ENCODE results near the gene F12.
"Not testable (repeated sequence)": the region's sequence is repeated elsewhere in the genome, so short reads cannot be mapped to it uniquely, and the experiment has no call there.

Gene F12

GRCh38 chr5:177361418-177362291 is 47.7 kb downstream of the F12 start:
- Histone ChIP-seq H3K79me2 (ENCODE audit: insufficient read depth, low read length) (no peaks in the 10 kb centered on the region), H4K20me1 (ENCODE audit: insufficient read depth, low read length) (no peaks in the 10 kb centered on the region), H3K4me2 (ENCODE audit: insufficient read depth, low read length) (no peak overlapping the region), H3K4me3 (ENCODE audit: low read depth in 1 of 2, low read length in 2 of 2) (no peak overlapping the region), H3K27me3 (ENCODE audit: insufficient read depth, low read length, poor library complexity) (no peaks in the 10 kb centered on the region), H3K9me3 (ENCODE audit: insufficient read depth, low read length, severe bottlenecking) (no peaks in the 10 kb centered on the region), H2AFZ (ENCODE audit: low read depth, low read length) (no peak overlapping the region), H3K27ac (ENCODE audit: low read length) (no peak overlapping the region), H3K36me3 (ENCODE audit: insufficient read depth, low read length) (no peaks in the 10 kb centered on the region), H3K9ac (ENCODE audit: low read depth, low read length) (no peak overlapping the region), H3K4me1 (ENCODE audit: insufficient read depth, low read length) (peaks cover 33% of the 10 kb centered on the region)
- TF ChIP-seq EZH2 (IDR thresholded peaks at IDR 0.05; ENCODE audit: borderline replicate concordance, low read depth, low read length, severe bottlenecking) (no peak), CTCF (IDR thresholded peaks at IDR 0.05; ENCODE audit: borderline replicate concordance, extremely low read depth, low read length, poor library complexity, severe bottlenecking) (no peak)
- DNase-seq, result no peak
- ATAC-seq (ENCODE audit: insufficient read depth, low read depth), result no peak

- not testable (repeated sequence) for H3K4me3 ChIP-seq (ENCODE audit: low read depth in 1 of 2, low read length in 2 of 2); H3K27ac ChIP-seq (ENCODE audit: low read length); H4K20me1 ChIP-seq (ENCODE audit: insufficient read depth, low read length); H3K36me3 ChIP-seq (ENCODE audit: insufficient read depth, low read length); H2AFZ ChIP-seq (ENCODE audit: low read depth, low read length); H3K9me3 ChIP-seq (ENCODE audit: insufficient read depth, low read length, severe bottlenecking); ATAC-seq (ENCODE audit: insufficient read depth, low read depth); H3K27me3 ChIP-seq (ENCODE audit: insufficient read depth, low read length, poor library complexity); DNase-seq; H3K79me2 ChIP-seq (ENCODE audit: insufficient read depth, low read length); H3K4me2 ChIP-seq (ENCODE audit: insufficient read depth, low read length); H3K9ac ChIP-seq (ENCODE audit: low read depth, low read length)
- peaks cover 33% of the 10 kb centered on the region for H3K4me1 ChIP-seq (ENCODE audit: insufficient read depth, low read length)
Observed at GRCh38 chr5:177360740-177361139, 48.6 kb downstream of the F12 start.

GRCh38 chr5:177359860-177360259 is 49.5 kb downstream of the F12 start:
- TF ChIP-seq EZH2 (IDR thresholded peaks at IDR 0.05; ENCODE audit: borderline replicate concordance, low read depth, low read length, severe bottlenecking), result no peak
- no peak for TF ChIP-seq CTCF (IDR thresholded peaks at IDR 0.05; ENCODE audit: borderline replicate concordance, extremely low read depth, low read length, poor library complexity, severe bottlenecking)
- H3K4me3 ChIP-seq (ENCODE audit: low read depth in 1 of 2, low read length in 2 of 2), result no peak overlapping the region

GRCh38 chr5:177359451-177359851 is 49.9 kb downstream of the F12 start:
- H3K27me3 ChIP-seq (ENCODE audit: insufficient read depth, low read length, poor library complexity), result no peaks in the 10 kb centered on the region
- no peak overlapping the region for H2AFZ ChIP-seq (ENCODE audit: low read depth, low read length)
- H3K36me3 ChIP-seq (ENCODE audit: insufficient read depth, low read length), result no peaks in the 10 kb centered on the region
- H3K79me2 ChIP-seq (ENCODE audit: insufficient read depth, low read length), result no peaks in the 10 kb centered on the region
- no peak overlapping the region for H3K9ac ChIP-seq (ENCODE audit: low read depth, low read length)
- no peaks in the 10 kb centered on the region for H4K20me1 ChIP-seq (ENCODE audit: insufficient read depth, low read length)
- H3K9me3 ChIP-seq (ENCODE audit: insufficient read depth, low read length, severe bottlenecking), result no peaks in the 10 kb centered on the region
- ATAC-seq (ENCODE audit: insufficient read depth, low read depth) (no peak), DNase-seq (no peak)
- no peak overlapping the region for H3K4me3 ChIP-seq (ENCODE audit: low read depth in 1 of 2, low read length in 2 of 2)
- no peak overlapping the region for H3K4me2 ChIP-seq (ENCODE audit: insufficient read depth, low read length)
- TF ChIP-seq EZH2 (IDR thresholded peaks at IDR 0.05; ENCODE audit: borderline replicate concordance, low read depth, low read length, severe bottlenecking), result no peak
- TF ChIP-seq CTCF (IDR thresholded peaks at IDR 0.05; ENCODE audit: borderline replicate concordance, extremely low read depth, low read length, poor library complexity, severe bottlenecking), result no peak
- no peak overlapping the region for H3K27ac ChIP-seq (ENCODE audit: low read length)
- H3K4me1 ChIP-seq (ENCODE audit: insufficient read depth, low read length), result peaks cover 33% of the 10 kb centered on the region

More at GRCh38 chr5:177359860-177360259, 49.5 kb downstream of the F12 start:
- no peak overlapping the region for H3K27ac ChIP-seq (ENCODE audit: low read length)
- H3K79me2 ChIP-seq (ENCODE audit: insufficient read depth, low read length), result no peaks in the 10 kb centered on the region
- ATAC-seq (ENCODE audit: insufficient read depth, low read depth) (no peak), DNase-seq (no peak)
- H3K9ac ChIP-seq (ENCODE audit: low read depth, low read length), result no peak overlapping the region
- no peak overlapping the region for H3K4me2 ChIP-seq (ENCODE audit: insufficient read depth, low read length)
- no peaks in the 10 kb centered on the region for H3K36me3 ChIP-seq (ENCODE audit: insufficient read depth, low read length)
- H3K27me3 ChIP-seq (ENCODE audit: insufficient read depth, low read length, poor library complexity), result no peaks in the 10 kb centered on the region
- H3K9me3 ChIP-seq (ENCODE audit: insufficient read depth, low read length, severe bottlenecking), result no peaks in the 10 kb centered on the region
- peaks cover 33% of the 10 kb centered on the region for H3K4me1 ChIP-seq (ENCODE audit: insufficient read depth, low read length)
- H2AFZ ChIP-seq (ENCODE audit: low read depth, low read length), result no peak overlapping the region
- no peaks in the 10 kb centered on the region for H4K20me1 ChIP-seq (ENCODE audit: insufficient read depth, low read length)
